Caco-2 (cell line): Measurements from ENCODE around the gene CHST12. TPM values are rescaled to one million over a fixed set of nuclear protein-coding genes. Genes with fewer than 3 reads are reported as not detected.

ENCODE experiments used
- BruUV-seq: library from RNA; stranded (reverse); fragments of 400-500 nt; replicated peaks from 2 replicates; lab custom pipeline; 2021; lab: Mats Ljungman, UMichigan
- CTCF ChIA-PET: fragments of 300-600 bp; sonication (Branson Sonifier 250); formaldehyde crosslinking; loops from one replicate; lab custom pipeline; 2022; ENCODE audit warnings: antibody characterized with exemption; lab: Charles Lee
- POLR2A ChIA-PET: fragments of 300-600 bp; sonication (Branson Sonifier 250); formaldehyde crosslinking; loops from one replicate; lab custom pipeline; 2022; ENCODE audit warnings: antibody characterized with exemption; lab: Charles Lee
- DNase-seq, 2 experiments: peaks; one replicate each; pipeline versions ENCODE4 v3.0.0 to v3.0.0-alpha.2; 2020 to 2022
- H3K27me3 ChIP-seq: replicated peaks from 2 replicates; pipeline ENCODE4 v1.6.0; 2011; ENCODE audit warnings: low read length; ENCODE audit not compliant: control insufficient read depth, insufficient read depth
- H3K36me3 ChIP-seq: 2 replicates; pipeline ENCODE4 v1.5.1; 2011; ENCODE audit warnings: low read length; ENCODE audit not compliant: control insufficient read depth, insufficient read depth
- H3K4me1 ChIP-seq: fragments of 250-450 bp; sonication (Bioruptor Pico); 2 replicates; pipeline ENCODE4 v1.5.1; 2020; ENCODE audit warnings: mild to moderate bottlenecking
- H3K4me3 ChIP-seq: 2 replicates; pipeline ENCODE4 v1.5.1; 2011; ENCODE audit warnings: low read depth, mild to moderate bottlenecking, control low read depth, low read length
- H3K9me3 ChIP-seq: fragments of 250-450 bp; sonication (Bioruptor Pico); 2 replicates; pipeline ENCODE4 v1.5.1; 2020; ENCODE audit warnings: mild to moderate bottlenecking, moderate library complexity
- H3K27ac Mint-ChIP-seq: one replicate; pipeline ENCODE4 v1.8.0; 2022; ENCODE audit warnings: mixed read lengths; ENCODE audit not compliant: unreplicated experiment
- H3K27me3 Mint-ChIP-seq: one replicate; pipeline ENCODE4 v1.8.0; 2022; ENCODE audit warnings: mixed read lengths; ENCODE audit not compliant: insufficient read depth, unreplicated experiment
- H3K36me3 Mint-ChIP-seq: one replicate; pipeline ENCODE4 v1.8.0; 2022; ENCODE audit warnings: mild to moderate bottlenecking, mixed read lengths; ENCODE audit not compliant: insufficient read depth, unreplicated experiment
- H3K4me1 Mint-ChIP-seq: one replicate; pipeline ENCODE4 v1.8.0; 2022; ENCODE audit warnings: low read depth, mixed read lengths; ENCODE audit not compliant: unreplicated experiment
- H3K4me3 Mint-ChIP-seq: one replicate; pipeline ENCODE4 v1.8.0; 2022; ENCODE audit warnings: mild to moderate bottlenecking, moderate library complexity, mixed read lengths; ENCODE audit not compliant: unreplicated experiment
- H3K9me3 Mint-ChIP-seq: one replicate; pipeline ENCODE4 v1.8.0; 2022; ENCODE audit warnings: mixed read lengths; ENCODE audit not compliant: unreplicated experiment
- CTCF ChIP-seq, 2 experiments: fragments of 200-600 bp in 1 of 2; IDR thresholded peaks; 1 replicate in 1 of 2; 2 replicates in 1 of 2; pipeline versions ENCODE4 v1.5.1 to v1.8.0; 2011 to 2022; ENCODE audit warnings: antibody characterized with exemption in 1 of 2, control low read depth in 1 of 2, inconsistent platforms in 1 of 2, low read depth in 1 of 2, low read length in 1 of 2, mild to moderate bottlenecking in 1 of 2, moderate library complexity in 1 of 2; ENCODE audit not compliant: insufficient read depth in 1 of 2, severe bottlenecking in 1 of 2, unreplicated experiment in 1 of 2
- intact Hi-C: fragments of 100-400 bp; cut with micrococcal nuclease; formaldehyde crosslinking; loops from one replicate; pipeline ENCODE4 v1.10.0; 2022; ENCODE audit not compliant: unreplicated experiment
- total RNA-seq: library from RNA; stranded (reverse); gene quantifications from 2 replicates; pipeline ENCODE4 v1.2.3, GENCODE V29; 2022

CHST12 gene
- total RNA-seq, 1 experiment from 2014 or later = 28.0 TPM

- Histone ChIP-seq H3K36me3 (no peaks in the 10 kb centered on the region; the same call in 1 of the 2 replicates), H3K4me3 (no peak overlapping the region), H3K27me3 (no peaks in the 10 kb centered on the region), H3K9me3 (no peaks in the 10 kb centered on the region), H3K4me1 (peaks cover 6% of the 10 kb centered on the region)
- ChIA-PET CTCF (interaction anchor here (1.0 to 3.7 kb wide), 7 partner anchors 10 to 230 kb away, joined by 3 to 75 read pairs (median 5); no protein-coding TSS in a partner anchor), POLR2A (interaction anchor here (1.0 kb wide), 1 partner anchor 10 kb away, joined by 4 read pairs; no protein-coding TSS in a partner anchor)
- TF ChIP-seq CTCF (IDR thresholded peaks at IDR 0.05; ENCODE audit: insufficient read depth in 1 of 2, low read depth in 1 of 2, low read length in 1 of 2, severe bottlenecking in 1 of 2, unreplicated experiment in 1 of 2) = no peak
- Mint-ChIP-seq H3K27me3 (no peaks in the 10 kb centered on the region), H3K9me3 (no peaks in the 10 kb centered on the region), H3K36me3 (peaks cover 25% of the 10 kb centered on the region), H3K4me1 (no peaks in the 10 kb centered on the region), H3K4me3 (no peak overlapping the region), H3K27ac (no peak overlapping the region)
- no TSS peak for BruUV-seq
- intact Hi-C loops = loop anchor here (1.0 to 5.0 kb wide), 2 partner anchors 19 to 232 kb away; no protein-coding TSS in a partner anchor
- DNase-seq = no peak
These were observed 47.0 kb downstream of the CHST12 start for GRCh38 chr7:2450198-2451107.

DNA sequence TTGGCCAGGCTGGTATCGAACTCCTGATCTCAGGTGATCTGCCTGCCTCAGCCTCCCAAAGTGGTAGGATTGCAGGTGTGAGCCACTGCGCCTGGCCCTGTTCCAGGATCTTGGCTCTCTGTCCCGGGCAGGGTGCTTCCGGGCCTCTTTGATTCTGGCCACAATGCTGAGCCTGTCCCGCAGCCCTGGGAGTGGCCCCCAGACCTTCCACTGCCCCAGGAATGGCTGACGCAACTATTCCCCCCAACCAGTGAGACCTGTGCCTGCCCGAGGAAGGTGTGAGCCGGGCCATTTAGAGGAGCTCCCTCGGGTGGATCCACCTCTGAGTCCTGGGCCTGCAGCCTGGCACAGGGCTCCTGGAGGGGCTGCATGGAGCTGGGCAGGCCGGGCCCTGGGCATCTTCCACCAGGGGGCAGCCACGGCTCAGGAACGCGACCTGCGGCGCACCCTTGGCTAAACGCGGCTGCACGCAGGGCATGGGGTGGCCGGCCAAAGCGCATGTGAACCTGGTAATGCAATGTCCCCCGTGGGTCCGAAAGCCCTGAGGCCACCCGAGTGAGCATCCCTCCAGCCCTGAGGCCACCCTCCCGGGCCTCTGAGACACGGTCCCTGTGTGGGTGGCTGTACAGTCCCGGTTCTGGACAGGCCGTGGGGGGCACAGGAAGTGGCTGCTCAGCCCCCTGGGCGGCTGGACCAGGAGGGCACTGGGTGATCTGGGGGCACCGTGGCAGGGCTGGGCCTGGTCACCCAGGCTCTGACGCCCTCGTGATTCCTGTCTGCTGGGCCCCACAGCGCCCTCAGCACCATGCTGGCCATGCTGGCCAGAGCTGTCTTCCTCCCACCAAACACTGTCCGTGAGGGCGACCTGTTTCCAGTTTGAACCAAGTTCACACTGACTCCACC, 48.0 kb downstream of the CHST12 start:
- intact Hi-C loops = loop anchor here (1.0 to 5.0 kb wide), 2 partner anchors 18 to 231 kb away; no protein-coding TSS in a partner anchor
- H3K4me3 Mint-ChIP-seq = peak overlapping the region; percentile 70

More for the DNA sequence above, 48.0 kb downstream of the CHST12 start:
- Mint-ChIP-seq H3K9me3 (no peaks in the 10 kb centered on the region), H3K36me3 (peaks cover 20% of the 10 kb centered on the region), H3K27me3 (no peaks in the 10 kb centered on the region), H3K4me1 (no peaks in the 10 kb centered on the region), H3K27ac (peak overlapping the region; percentile 72)
- CTCF ChIA-PET = interaction anchor here (0.6 to 3.7 kb wide), 14 partner anchors 9 to 268 kb away, joined by 3 to 75 read pairs (median 4); partner anchors contain the start of gene CHST12
- Histone ChIP-seq H3K4me1 (peaks cover 6% of the 10 kb centered on the region), H3K27me3 (no peaks in the 10 kb centered on the region), H3K4me3 (peak overlapping the region; percentile 26), H3K36me3 (no peaks in the 10 kb centered on the region; the same call in 1 of the 2 replicates), H3K9me3 (no peaks in the 10 kb centered on the region)
- POLR2A ChIA-PET = interaction anchor here (1.0 to 1.2 kb wide), 2 partner anchors 11 to 17 kb away, joined by 4 to 7 read pairs; no protein-coding TSS in a partner anchor
- TF ChIP-seq CTCF (IDR thresholded peaks at IDR 0.05; ENCODE audit: insufficient read depth in 1 of 2, low read depth in 1 of 2, low read length in 1 of 2, severe bottlenecking in 1 of 2, unreplicated experiment in 1 of 2) = peak; percentile 89 to 93
- DNase-seq = peak; percentile 85 to 92
- no TSS peak for BruUV-seq
